ENCODE results near the gene PIWIL1. TPM values are rescaled to one million over a fixed set of nuclear protein-coding genes. Genes with fewer than 3 reads are reported as not detected.

Gene PIWIL1
- total and polyA plus RNA-seq, 2 of the 4 experiments (the other 2 are of a cell fraction): not detected

- no peak overlapping the region for H2BK5ac ChIP-seq (ENCODE audit: low read depth, low read length, poor library complexity, severe bottlenecking)
- H3K9ac ChIP-seq (ENCODE audit: low read depth, low read length): no peak overlapping the region
- H2AK5ac ChIP-seq (ENCODE audit: low read depth, low read length): no peak overlapping the region
- H3K4me2 ChIP-seq (ENCODE audit: low read depth, low read length): no peak overlapping the region
- H2AFZ ChIP-seq (replicated peaks; ENCODE audit: low read length, poor library complexity): no peak overlapping the region
- H2AK9ac ChIP-seq (replicated peaks; ENCODE audit: low read depth, low read length, poor library complexity): no peak overlapping the region
- TF ChIP-seq BHLHE40 (IDR thresholded peaks at IDR 0.05; ENCODE audit: low read depth, low read length) (no peak), USF2 (IDR thresholded peaks at IDR 0.05; ENCODE audit: low read depth, low read length) (no peak), POLR2A (IDR thresholded peaks at IDR 0.05; ENCODE audit: low read depth, low read length) (no peak), CTCF (conservative IDR thresholded peaks at IDR 0.05; ENCODE audit: low read depth, low read length) (no peak), RCOR1 (IDR thresholded peaks at IDR 0.05; ENCODE audit: insufficient replicate concordance, low read length) (no peak), CEBPB (IDR thresholded peaks at IDR 0.05; ENCODE audit: low read depth, low read length) (no peak)
- H3K27me3 ChIP-seq (ENCODE audit: control insufficient read depth, insufficient read depth, low read length): no peaks in the 10 kb centered on the region
- H3K27ac ChIP-seq (ENCODE audit: insufficient read depth, low read length): no peak overlapping the region
- H4K91ac ChIP-seq (ENCODE audit: insufficient read depth, low read depth, low read length): no peak overlapping the region
- no CpG with 5 or more reads among the region's 1 CpG for WGBS, 2 experiments (ENCODE audit: extremely low coverage in 2 of 2, insufficient read length in 1 of 2)
- H3K56ac ChIP-seq (ENCODE audit: extremely low read depth, insufficient read depth, low read length): no peak overlapping the region
- no peak overlapping the region for H3K23ac ChIP-seq (ENCODE audit: low read depth, low read length)
- no peaks in the 10 kb centered on the region for H3K9me1 ChIP-seq (ENCODE audit: insufficient read depth, low read length)
- DNase-seq (no peak), ATAC-seq (ENCODE audit: low read depth) (no peak)
- in situ Hi-C loops (cut with MboI; ENCODE audit: low sequenced_read_pairs): no loop called here
- no peak overlapping the region for H4K5ac ChIP-seq (ENCODE audit: low read depth, low read length)
- no peaks in the 10 kb centered on the region for H3K36me3 ChIP-seq (ENCODE audit: control insufficient read depth, insufficient read depth, low read length)
- H3K14ac ChIP-seq (replicated peaks; ENCODE audit: low read depth, low read length): no peak overlapping the region
- ChIA-PET POLR2A (ENCODE audit: unreplicated experiment) (no interaction called here), CTCF (no interaction called here)
- H3K9me3 ChIP-seq (ENCODE audit: control insufficient read depth, insufficient read depth, low read length): peaks cover 9% of the 10 kb centered on the region
- no peak overlapping the region for H3K18ac ChIP-seq (ENCODE audit: low read depth, low read length)
- no TSS peak for BruUV-seq (replicated peaks)
- H4K20me1 ChIP-seq (ENCODE audit: insufficient read depth, low read length): no peaks in the 10 kb centered on the region
- H3K79me1 ChIP-seq (ENCODE audit: low read depth in 1 of 2, low read length in 2 of 2): no peaks in the 10 kb centered on the region
- no peak overlapping the region for H2BK20ac ChIP-seq (ENCODE audit: low read depth, low read length)
- no peaks in the 10 kb centered on the region for H3K4me1 ChIP-seq (ENCODE audit: control insufficient read depth, insufficient read depth, low read length)
- no peak overlapping the region for H2BK15ac ChIP-seq (ENCODE audit: low read depth, low read length)
- no peak overlapping the region for H3K4ac ChIP-seq (ENCODE audit: low read depth, low read length)
- H3K4me3 ChIP-seq (ENCODE audit: insufficient read depth, low read depth, low read length): no peak overlapping the region
- dilution Hi-C loops (cut with HindIII; ENCODE audit: low sequenced_read_pairs, unreplicated experiment): no loop called here
- no peak overlapping the region for H4K8ac ChIP-seq (ENCODE audit: low read depth in 2 of 2, low read length in 2 of 2)
- intact Hi-C loops (cut with micrococcal nuclease): no loop called here
- no peak overlapping the region for H2BK120ac ChIP-seq (ENCODE audit: low read depth, low read length)
Measured at GRCh38 chr12:130345292-130345691, 7.6 kb downstream of the PIWIL1 start.

All from IMR-90 (cell line).